Esophagus (tissue), 2 donors: Measurements from ENCODE around the gene LPCAT1. TPM values are rescaled to one million over a fixed set of nuclear protein-coding genes. Genes with fewer than 3 reads are reported as not detected.

Experiments
- H3K27ac ChIP-seq, 2 donors: one replicate each; pipeline ENCODE4 v1.5.1; 2013; ENCODE audit warnings: low read depth in 2 of 2, mild to moderate bottlenecking in 2 of 2, inconsistent platforms in 1 of 2, low read length in 1 of 2, moderate library complexity in 1 of 2
- H3K27me3 ChIP-seq, 2 donors: one replicate each; pipeline ENCODE4 v1.6.1; 2013; ENCODE audit warnings: low read length in 2 of 2, control low read depth in 1 of 2, mild to moderate bottlenecking in 1 of 2; ENCODE audit not compliant: insufficient read depth in 2 of 2, control insufficient read depth in 1 of 2
- H3K36me3 ChIP-seq, 2 donors: one replicate each; pipeline ENCODE4 v1.6.1; 2013; ENCODE audit warnings: low read length in 1 of 2; ENCODE audit not compliant: control insufficient read depth in 2 of 2, insufficient read depth in 2 of 2
- H3K4me1 ChIP-seq, 2 donors: one replicate each; pipeline ENCODE4 v1.6.1; 2013; ENCODE audit warnings: low read length in 1 of 2; ENCODE audit not compliant: control insufficient read depth in 2 of 2, insufficient read depth in 2 of 2
- H3K4me3 ChIP-seq, 2 donors: one replicate each; pipeline ENCODE4 v1.5.1; 2013; ENCODE audit warnings: low read length in 2 of 2, mild to moderate bottlenecking in 2 of 2, low read depth in 1 of 2, moderate library complexity in 1 of 2
- H3K9me3 ChIP-seq, 2 donors: one replicate each; pipeline ENCODE4 v1.6.1; 2013; ENCODE audit warnings: mild to moderate bottlenecking in 2 of 2, low read depth in 1 of 2, low read length in 1 of 2, moderate library complexity in 1 of 2; ENCODE audit not compliant: control insufficient read depth in 2 of 2, insufficient read depth in 1 of 2
- whole genome bisulfite sequencing, 2 donors: extraction: QIAGEN DNeasy Blood & Tissue Kit; methylation state at CpG; one replicate each; pipeline ENCODE4 v1.1.7; 2013; 5-methylcytosine and 5-hydroxymethylcytosine counted together
- polyA plus RNA-seq, 2 donors: library from polyadenylated mRNA; stranded (reverse); fragments of 200-250 nt; gene quantifications; one replicate each; pipeline ENCODE4 v1.2.3, GENCODE V29; 2013
- donor health status: healthy with polysubstance abuse.
- donor health status: Bipolar disorder and iron deficiency.

Gene LPCAT1
- polyA plus RNA-seq, 2 donors, result 5.0 to 6.3 TPM

DNA sequence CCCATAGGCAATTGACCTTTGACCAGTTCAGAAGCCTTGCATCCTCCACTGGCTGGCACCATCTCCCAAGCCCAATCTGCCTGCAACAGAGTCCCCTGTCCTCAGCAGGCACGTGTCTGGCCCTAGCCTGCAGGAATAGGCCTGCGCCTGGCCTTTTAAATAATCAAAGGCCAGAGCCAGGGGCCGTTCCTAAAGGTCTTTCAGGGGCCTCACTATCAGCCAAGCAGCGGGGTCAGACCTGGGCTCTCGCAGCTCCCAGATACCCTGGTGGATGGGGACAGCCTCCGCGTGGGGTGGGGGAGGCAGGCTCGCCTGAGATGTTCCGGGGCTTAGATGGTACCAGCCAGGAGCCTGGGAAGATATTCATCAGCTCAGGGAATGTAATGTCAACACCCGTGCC is 111.1 kb downstream of the LPCAT1 start:
- no peaks in the 10 kb centered on the region for H3K36me3 ChIP-seq
- no peak overlapping the region for H3K4me3 ChIP-seq
- no peaks in the 10 kb centered on the region for H3K4me1 ChIP-seq
- no peaks in the 10 kb centered on the region for H3K27me3 ChIP-seq
- no peak overlapping the region for H3K27ac ChIP-seq
- peaks cover 3 to 4% of the 10 kb centered on the region in 2 donors for H3K9me3 ChIP-seq
- 51 to 57% methylated on average over 10 of the region's 10 CpGs for whole genome bisulfite sequencing, 2 donors

GRCh38 chr5:1412163-1412562 is 111.6 kb downstream of the LPCAT1 start:
- H3K4me3 ChIP-seq, result no peak overlapping the region

More at GRCh38 chr5:1412163-1412562, 111.6 kb downstream of the LPCAT1 start:
- Histone ChIP-seq H3K4me1 (no peaks in the 10 kb centered on the region), H3K9me3 (peaks cover 3 to 4% of the 10 kb centered on the region in 2 donors), H3K36me3 (no peaks in the 10 kb centered on the region), H3K27me3 (no peaks in the 10 kb centered on the region), H3K27ac (no peak overlapping the region)
- WGBS, 2 donors, result 46 to 55% methylated on average over 16 of the region's 16 CpGs

Other genes with a start within 250 kb of the LPCAT1 start
- under 1 TPM; 0.13 to 0.51 TPM for gene TERT, start 228.9 kb downstream of the LPCAT1 start, polyA plus RNA-seq
- 10 to 100 TPM; 20.0 to 52.1 TPM for gene CLPTM1L, start 178.9 kb downstream of the LPCAT1 start, polyA plus RNA-seq
- gene SLC6A3, start 78.5 kb downstream of the LPCAT1 start, polyA plus RNA-seq, result under 1 TPM in 1 of 2 donors, not detected in 1; 0.11 TPM